Smooth muscle cell (in vitro differentiated cells): Measurements from ENCODE around the gene APPL2. TPM values are rescaled to one million over a fixed set of nuclear protein-coding genes. Genes with fewer than 3 reads are reported as not detected.
A peak's percentile ranks its signal among the peaks of the same experiment; 100 is the strongest.

Experiments used
- DNase-seq: peaks from one replicate; lab custom pipeline; 2025; ENCODE audit not compliant: unreplicated experiment; lab: John Stamatoyannopoulos, UW
- H2AFZ ChIP-seq: fragments of 200-600 bp; sonication (generic); 2 replicates; pipeline ENCODE4 v1.6.0; 2016; ENCODE audit warnings: antibody characterized with exemption, low read depth, mild to moderate bottlenecking
- H3F3A ChIP-seq: fragments of 200-600 bp; sonication (generic); 2 replicates; pipeline ENCODE4 v1.6.0; 2017; ENCODE audit warnings: antibody characterized with exemption, low read depth
- H3K27ac ChIP-seq: fragments of 200-600 bp; sonication (generic); 2 replicates; pipeline ENCODE4 v1.5.1; 2016; ENCODE audit warnings: low read depth, mild to moderate bottlenecking
- H3K27me3 ChIP-seq: fragments of 200-600 bp; sonication (generic); 2 replicates; pipeline ENCODE4 v1.6.1; 2016; ENCODE audit warnings: low read depth, mild to moderate bottlenecking
- H3K36me3 ChIP-seq: fragments of 200-600 bp; sonication (generic); 2 replicates; pipeline ENCODE4 v1.5.1; 2016; ENCODE audit warnings: low read depth
- H3K4me1 ChIP-seq: fragments of 200-600 bp; sonication (generic); 2 replicates; pipeline ENCODE4 v1.5.1; 2016; ENCODE audit warnings: low read depth
- H3K4me2 ChIP-seq: fragments of 200-600 bp; sonication (generic); 2 replicates; pipeline ENCODE4 v1.6.0; 2016; ENCODE audit warnings: mild to moderate bottlenecking
- H3K4me3 ChIP-seq: fragments of 200-600 bp; sonication (generic); 2 replicates; pipeline ENCODE4 v1.5.1; 2016; ENCODE audit warnings: mild to moderate bottlenecking
- H3K79me2 ChIP-seq: fragments of 200-600 bp; sonication (generic); 2 replicates; pipeline ENCODE4 v1.6.0; 2016; ENCODE audit warnings: low read depth, mild to moderate bottlenecking
- H3K9ac ChIP-seq: fragments of 200-600 bp; sonication (generic); 2 replicates; pipeline ENCODE4 v1.6.0; 2016; ENCODE audit warnings: low read depth
- H3K9me3 ChIP-seq: fragments of 200-600 bp; sonication (generic); replicated peaks from 2 replicates; pipeline ENCODE4 v1.5.1; 2016; ENCODE audit warnings: low read depth
- H4K20me1 ChIP-seq: fragments of 200-600 bp; sonication (generic); 2 replicates; pipeline ENCODE4 v1.6.0; 2016; ENCODE audit warnings: low read depth
- CTCF ChIP-seq: fragments of 200-600 bp; sonication (generic); IDR thresholded peaks from 2 replicates; pipeline ENCODE4 v1.5.1; 2017; ENCODE audit warnings: borderline replicate concordance, mild to moderate bottlenecking, antibody characterized with exemption; ENCODE audit not compliant: insufficient read depth, poor library complexity, severe bottlenecking
- WGBS: methylation state at CpG from one replicate; pipeline ENCODE4 v1.1.7; 2016; ENCODE audit warnings: low lambda C conversion rate; 5-methylcytosine and 5-hydroxymethylcytosine counted together
- polyA plus RNA-seq: library from polyadenylated mRNA; unstranded; fragments of >200 nt; fragmentation: Nextera tagmentation; extraction: Ambion mirVana; gene quantifications from 2 replicates; pipeline ENCODE4 v1.2.1, GENCODE V29; 2016
- total RNA-seq: library from RNA; depleted of rRNA; stranded (reverse); fragments of >200 nt; gene quantifications from 2 replicates; pipeline ENCODE4 v1.2.3, GENCODE V29; 2014

Gene APPL2
- total and polyA plus RNA-seq, 2 experiments from 2014 or later: 19.8 to 22.4 TPM

DNA sequence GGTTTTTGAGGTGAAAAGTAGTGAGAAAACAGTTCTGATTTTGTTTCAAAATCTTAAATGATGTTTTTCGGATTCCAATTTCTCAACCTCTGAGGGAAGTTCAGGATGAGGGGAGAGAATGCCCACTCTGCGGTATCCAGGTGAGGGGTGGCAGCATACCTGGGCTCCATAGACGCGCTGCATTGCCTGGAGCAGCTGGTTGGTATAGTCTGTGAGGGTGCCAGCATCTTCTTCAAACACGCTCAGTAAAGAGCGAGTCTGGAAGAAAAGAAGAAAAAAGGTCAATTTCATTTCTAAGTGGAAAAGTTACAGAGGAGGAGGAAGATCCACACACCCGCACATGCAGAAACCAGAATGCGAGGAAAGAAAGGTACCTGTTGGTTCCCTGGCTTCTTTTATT is 7.0 kb downstream of the APPL2 start:
- Histone ChIP-seq H3K4me3 (no peak overlapping the region), H4K20me1 (peaks cover 19% of the 10 kb centered on the region), H3F3A (peaks cover 8% of the 10 kb centered on the region), H3K79me2 (peaks cover 56% of the 10 kb centered on the region), H3K27me3 (no peaks in the 10 kb centered on the region), H3K36me3 (peaks cover 4% of the 10 kb centered on the region), H3K4me2 (peak overlapping the region; percentile 43), H2AFZ (no peak overlapping the region), H3K9ac (no peak overlapping the region), H3K4me1 (peaks cover 13% of the 10 kb centered on the region), H3K9me3 (no peaks in the 10 kb centered on the region), H3K27ac (peak overlapping the region; percentile 57)
- TF ChIP-seq CTCF: no peak
- WGBS: 99% methylated on average over 8 of the region's 8 CpGs
- no peak for DNase-seq

- H2AFZ ChIP-seq: no peak overlapping the region
- H4K20me1 ChIP-seq: peaks cover 19% of the 10 kb centered on the region
- peaks cover 8% of the 10 kb centered on the region for H3K4me1 ChIP-seq
- H3K27ac ChIP-seq: peak overlapping the region; percentile 57
- H3K79me2 ChIP-seq: peaks cover 52% of the 10 kb centered on the region
- peak overlapping the region; percentile 43 for H3K4me2 ChIP-seq
- H3K4me3 ChIP-seq: no peak overlapping the region
- no peak for DNase-seq
- H3F3A ChIP-seq: peaks cover 7% of the 10 kb centered on the region
- no peak for TF ChIP-seq CTCF
- no peaks in the 10 kb centered on the region for H3K9me3 ChIP-seq
- no peaks in the 10 kb centered on the region for H3K27me3 ChIP-seq
- H3K9ac ChIP-seq: no peak overlapping the region
- 18% methylated on average over 1 of the region's 1 CpG for WGBS
- peaks cover 4% of the 10 kb centered on the region for H3K36me3 ChIP-seq
These were observed 7.5 kb downstream of the APPL2 start for GRCh38 chr12:105228494-105228893.

GRCh38 chr12:105227879-105228278 is 8.1 kb downstream of the APPL2 start:
- H3K9ac ChIP-seq: no peak overlapping the region
- no peak overlapping the region for H3K4me2 ChIP-seq
- H3K79me2 ChIP-seq: peaks cover 45% of the 10 kb centered on the region
- no peak for TF ChIP-seq CTCF
- H3K27me3 ChIP-seq: no peaks in the 10 kb centered on the region
- no peak overlapping the region for H2AFZ ChIP-seq
- peaks cover 19% of the 10 kb centered on the region for H4K20me1 ChIP-seq
- peaks cover under 1% of the 10 kb centered on the region for H3F3A ChIP-seq
- H3K4me1 ChIP-seq: peaks cover 2% of the 10 kb centered on the region
- WGBS: 92% methylated on average over 3 of the region's 3 CpGs
- no peak overlapping the region for H3K4me3 ChIP-seq
- DNase-seq: no peak
- peak overlapping the region; percentile 57 for H3K27ac ChIP-seq
- H3K36me3 ChIP-seq: peaks cover 4% of the 10 kb centered on the region
- H3K9me3 ChIP-seq: no peaks in the 10 kb centered on the region

DNA sequence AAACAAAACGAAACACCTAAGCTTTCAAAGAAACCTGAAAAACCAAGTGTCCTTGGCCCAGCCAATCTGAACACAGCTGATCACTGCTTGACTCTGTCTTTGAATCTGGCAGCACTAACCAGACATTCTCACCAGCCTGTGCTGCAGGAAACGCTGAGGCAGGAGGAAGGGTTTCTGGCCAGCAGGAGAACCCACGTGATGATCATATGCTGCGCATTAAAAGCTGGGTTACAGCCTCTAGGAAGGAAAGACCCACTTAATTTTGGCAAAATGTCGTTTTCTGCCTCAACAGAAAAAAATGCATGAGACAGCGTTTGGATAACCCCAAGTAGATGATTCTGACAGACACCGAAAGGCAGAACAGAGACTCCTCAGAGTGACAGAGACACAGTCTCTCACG is 9.8 kb downstream of the APPL2 start:
- DNase-seq: no peak
- H3K27me3 ChIP-seq: no peaks in the 10 kb centered on the region
- H3K4me2 ChIP-seq: peak overlapping the region; percentile 49
- no peaks in the 10 kb centered on the region for H3K4me1 ChIP-seq
- 55% methylated on average over 8 of the region's 8 CpGs for WGBS
- H3K9ac ChIP-seq: peak overlapping the region; percentile 10
- no peaks in the 10 kb centered on the region for H3K9me3 ChIP-seq
- no peak overlapping the region for H2AFZ ChIP-seq
- H3K27ac ChIP-seq: peak overlapping the region; percentile 61
- no peaks in the 10 kb centered on the region for H3F3A ChIP-seq
- H3K36me3 ChIP-seq: peaks cover 4% of the 10 kb centered on the region
- no peak overlapping the region for H3K4me3 ChIP-seq
- peaks cover 35% of the 10 kb centered on the region for H4K20me1 ChIP-seq
- TF ChIP-seq CTCF: no peak
- H3K79me2 ChIP-seq: peaks cover 29% of the 10 kb centered on the region
